Measurements from ENCODE around the gene ISOC2.
"Not testable (repeated sequence)": the region's sequence is repeated elsewhere in the genome, so short reads cannot be mapped to it uniquely, and the experiment has no call there.

The ISOC2 gene

GRCh38 chr19:55461259-55461973 is at the start of gene ISOC2:
Gene ISOC2 (minus strand): TSS chr19:55461642. CDS start chr19:55456486, 5,156 bp downstream.
- DNase-seq: peak; percentile 100

GRCh38 chr19:55508120-55508519 is 46.7 kb upstream of the ISOC2 start:
- no peak for DNase-seq

GRCh38 chr19:55504981-55505380 is 43.5 kb upstream of the ISOC2 start:
- no peak for DNase-seq

- no peak for DNase-seq
Measured at GRCh38 chr19:55504252-55504603, 42.8 kb upstream of the ISOC2 start.

GRCh38 chr19:55503502-55504251 is 42.2 kb upstream of the ISOC2 start:
- DNase-seq: peak; percentile 93

- no peak for DNase-seq
Measured at GRCh38 chr19:55503157-55503501, 41.7 kb upstream of the ISOC2 start.

GRCh38 chr19:55502197-55502952 is 40.9 kb upstream of the ISOC2 start:
- DNase-seq: no peak

- no peak for DNase-seq
Measured at GRCh38 chr19:55500368-55500952, 39.0 kb upstream of the ISOC2 start.

- DNase-seq: no peak
Measured at GRCh38 chr19:55498246-55498840, 36.9 kb upstream of the ISOC2 start.

- DNase-seq: no peak
Measured at GRCh38 chr19:55497763-55498162, 36.3 kb upstream of the ISOC2 start.

- DNase-seq: not testable (repeated sequence)
Measured at GRCh38 chr19:55496820-55497219, 35.4 kb upstream of the ISOC2 start.

- no peak for DNase-seq
Measured at GRCh38 chr19:55495646-55496349, 34.4 kb upstream of the ISOC2 start.

GRCh38 chr19:55494172-55494761 is 32.8 kb upstream of the ISOC2 start:
- no peak for DNase-seq

GRCh38 chr19:55493645-55494171 is 32.3 kb upstream of the ISOC2 start:
- no peak for DNase-seq

- DNase-seq: no peak
Measured at GRCh38 chr19:55493052-55493644, 31.7 kb upstream of the ISOC2 start.

- DNase-seq: no peak
Measured at GRCh38 chr19:55492362-55492944, 31.0 kb upstream of the ISOC2 start.

GRCh38 chr19:55491546-55492360 is 30.3 kb upstream of the ISOC2 start:
- no peak for DNase-seq

- no peak for DNase-seq
Measured at GRCh38 chr19:55490478-55491432, 29.3 kb upstream of the ISOC2 start.
